T follicular helper cell (primary cell): ENCODE data around the gene FAXC.
A peak's percentile ranks its signal among the peaks of the same experiment; 100 is the strongest.
"Not testable (repeated sequence)": the region's sequence is repeated elsewhere in the genome, so short reads cannot be mapped to it uniquely, and the experiment has no call there.

Experiments
- DNase-seq: peaks from one replicate; pipeline ENCODE4 v3.0.0-alpha.2; 2020; ENCODE audit warnings: low read depth

Gene FAXC

DNA sequence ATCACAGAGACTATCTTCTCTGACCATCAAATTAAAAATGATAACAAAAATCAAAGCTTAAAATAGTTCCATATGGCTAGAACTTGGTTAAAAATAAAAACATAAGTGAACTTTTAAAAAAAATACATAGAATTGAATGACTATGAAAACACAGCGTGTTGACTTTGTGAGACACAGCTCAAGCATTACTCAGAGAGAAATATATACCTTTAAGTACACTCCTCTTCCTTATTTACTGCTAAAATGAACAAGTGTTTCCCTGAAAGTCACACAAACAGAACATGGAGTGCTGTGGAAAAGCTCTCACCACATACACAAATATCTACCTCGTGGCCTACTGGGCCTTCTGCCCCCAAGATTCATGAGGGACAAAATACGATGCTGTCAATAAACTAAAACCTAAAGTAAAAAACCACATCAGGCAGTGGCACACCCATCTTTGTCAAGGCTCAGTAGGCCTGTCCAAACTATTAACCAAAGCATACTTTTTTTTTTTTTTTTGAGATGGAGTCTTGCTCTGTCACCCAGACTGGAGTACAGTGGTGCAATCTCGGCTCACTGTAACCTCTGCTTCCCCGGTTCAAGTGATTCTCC, 7.5 kb downstream of the FAXC start:
- DNase-seq, result no peak

GRCh38 chr6:99338188-99338587, 11.3 kb downstream of the FAXC start:
- DNase-seq, result no peak

DNA sequence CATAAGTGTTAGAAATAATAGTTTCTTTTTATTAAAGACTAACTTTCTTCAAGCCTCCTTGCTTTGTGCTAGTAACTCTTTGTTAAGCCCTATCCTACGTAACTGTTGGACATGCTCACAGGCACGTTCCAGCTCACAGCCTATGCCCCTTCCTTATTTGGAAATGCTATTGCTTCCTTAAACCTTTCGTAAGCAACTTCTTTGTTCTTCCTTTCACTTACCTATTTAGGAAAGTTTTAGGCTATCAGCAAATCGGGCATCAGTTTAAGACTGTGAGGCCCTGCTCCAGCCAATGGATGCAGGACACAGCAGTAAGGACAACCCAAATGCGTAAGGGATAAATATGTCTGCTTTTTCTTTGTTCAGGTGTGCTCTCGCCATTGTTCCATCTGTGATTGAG, 14.2 kb downstream of the FAXC start:
- DNase-seq, result not testable (repeated sequence)

- DNase-seq, result no peak
These were observed 14.8 kb downstream of the FAXC start for GRCh38 chr6:99334526-99335127.

DNA sequence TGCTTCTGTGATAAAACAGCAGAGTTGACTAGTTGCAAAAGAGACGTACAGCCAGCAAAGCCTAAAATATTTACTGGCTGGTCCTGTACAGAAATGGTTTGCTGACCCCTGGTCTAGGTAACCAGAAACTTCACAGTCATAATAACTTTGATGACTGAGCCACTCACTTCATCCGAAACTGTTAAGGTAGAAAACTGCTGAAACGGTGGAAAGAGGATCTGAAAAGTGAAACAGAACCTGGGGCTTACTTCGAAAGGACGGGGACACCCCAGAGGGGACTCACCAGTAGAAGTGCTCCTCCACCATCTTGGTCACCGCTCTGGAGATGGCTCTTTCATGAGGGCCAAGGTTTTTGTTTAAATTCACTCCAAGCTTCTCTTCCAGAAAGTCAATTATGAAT, 16.4 kb downstream of the FAXC start:
- no peak for DNase-seq

DNA sequence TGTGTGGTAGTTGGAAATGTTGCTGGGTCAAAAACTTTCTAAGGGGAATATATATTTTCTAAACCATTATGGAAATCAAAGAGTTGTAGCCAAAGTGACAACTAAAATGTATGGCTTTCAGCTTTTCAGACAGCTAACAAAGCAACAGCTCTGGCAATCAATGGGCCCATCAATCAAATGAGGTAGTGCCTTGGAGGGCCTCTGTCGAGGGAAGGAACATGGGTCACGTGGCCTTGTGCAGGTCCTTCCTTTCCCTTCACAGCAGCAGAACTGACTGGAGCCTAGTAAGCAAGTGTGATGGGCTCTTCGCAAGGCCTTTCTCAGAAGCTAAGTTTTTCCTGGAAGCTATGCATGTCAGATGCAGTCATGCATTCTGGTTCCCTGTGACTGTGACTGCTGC, 17.9 kb downstream of the FAXC start:
- no peak for DNase-seq

DNA sequence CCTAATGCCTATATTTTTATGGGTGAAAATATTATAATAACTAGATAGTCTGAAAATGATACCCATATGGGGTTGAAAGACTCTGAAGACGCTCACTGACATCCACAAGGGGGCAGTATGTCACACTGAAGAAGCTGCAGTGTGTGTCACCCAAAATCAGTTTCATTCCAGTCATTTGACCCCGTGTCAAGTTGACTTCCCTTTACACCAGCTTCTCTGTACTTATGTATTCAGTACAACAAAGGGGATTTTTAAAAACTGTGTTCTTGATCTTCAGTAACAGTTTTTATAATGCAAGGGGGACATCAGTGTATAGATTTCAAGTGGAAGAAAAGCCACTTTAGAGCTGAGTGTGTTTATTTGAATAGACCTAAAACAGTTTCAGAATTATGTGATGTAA, 19.3 kb downstream of the FAXC start:
- peak; percentile 32 for DNase-seq

DNA sequence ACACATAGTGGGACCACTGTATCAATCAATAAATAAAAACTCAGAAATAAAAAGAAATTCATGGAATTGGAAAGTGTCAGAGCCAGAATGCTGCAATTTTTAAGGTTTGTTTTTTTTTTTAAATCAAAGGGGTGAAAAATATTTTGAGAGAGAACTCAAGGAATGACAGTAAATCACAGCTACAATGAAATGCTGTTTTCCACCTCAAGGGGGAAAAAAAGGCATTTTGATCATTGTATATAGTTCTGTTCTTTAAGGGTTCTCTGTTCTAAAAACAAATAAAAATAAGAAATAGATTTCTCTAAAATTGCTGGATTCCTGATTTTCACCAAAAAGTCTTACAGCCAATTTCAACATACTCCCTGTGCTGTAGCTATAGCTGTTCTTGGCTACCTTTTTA, 24.5 kb downstream of the FAXC start:
- DNase-seq, result no peak

DNA sequence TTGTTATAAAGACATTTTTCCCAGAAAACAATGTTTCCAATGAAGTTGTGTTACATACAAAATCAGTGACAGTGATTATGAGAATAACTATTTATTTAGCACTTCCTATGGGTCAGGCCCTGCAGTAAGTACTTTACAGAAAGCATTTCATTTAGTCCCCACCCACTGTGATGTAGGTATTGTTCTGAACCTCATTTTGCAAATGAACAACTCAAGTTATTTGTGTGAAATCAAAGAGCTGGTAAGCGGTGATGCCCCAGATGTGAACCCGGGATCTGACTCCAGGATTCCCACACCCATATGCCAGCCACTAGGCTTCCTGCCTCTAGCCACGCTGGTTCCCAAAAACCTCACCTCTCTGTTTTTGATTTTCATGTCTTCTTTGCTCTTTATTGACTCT, 30.9 kb downstream of the FAXC start:
- DNase-seq, result no peak

DNA sequence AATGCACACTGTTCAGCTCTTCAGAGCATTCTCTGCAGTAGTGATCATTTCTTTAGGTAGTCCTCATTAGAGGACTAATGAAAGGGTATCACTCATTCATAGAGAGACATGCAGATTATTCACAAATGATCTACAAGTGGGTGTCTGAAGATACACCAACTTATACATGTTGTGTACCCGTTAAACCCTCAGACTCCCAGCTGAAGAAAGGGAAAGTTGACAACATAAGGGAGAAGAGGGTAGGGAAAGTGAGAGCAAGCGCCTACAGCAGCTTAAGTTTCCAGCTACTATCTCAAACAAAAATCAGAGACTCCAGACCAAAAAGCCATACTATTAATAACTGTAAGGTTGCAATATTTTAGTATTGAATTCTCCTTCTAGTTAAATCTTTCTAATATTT, 37.1 kb downstream of the FAXC start:
- DNase-seq, result no peak

- DNase-seq, result no peak
These were observed 38.9 kb downstream of the FAXC start for GRCh38 chr6:99310553-99310952.

DNA sequence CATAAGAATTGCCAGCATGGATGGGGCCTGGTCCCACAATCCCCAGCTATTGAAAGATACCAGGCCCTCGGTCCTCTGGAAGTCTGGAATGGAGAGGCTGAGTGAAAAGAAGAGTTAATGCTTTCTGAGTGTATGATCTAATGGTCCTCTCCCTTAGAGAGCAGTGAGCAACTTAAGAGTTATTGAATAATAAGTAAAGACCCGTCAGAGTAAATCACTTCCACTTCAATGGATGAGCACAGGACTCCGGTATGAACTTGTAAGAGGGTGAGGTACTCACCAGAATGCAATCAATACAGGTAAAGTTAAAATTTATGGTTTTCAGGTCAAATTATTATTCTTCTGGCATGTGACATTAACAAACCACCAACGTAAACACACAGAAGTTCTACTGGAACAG, 39.9 kb downstream of the FAXC start:
- no peak for DNase-seq

- DNase-seq, result no peak
These were observed 40.7 kb downstream of the FAXC start for GRCh38 chr6:99308788-99309187.

DNA sequence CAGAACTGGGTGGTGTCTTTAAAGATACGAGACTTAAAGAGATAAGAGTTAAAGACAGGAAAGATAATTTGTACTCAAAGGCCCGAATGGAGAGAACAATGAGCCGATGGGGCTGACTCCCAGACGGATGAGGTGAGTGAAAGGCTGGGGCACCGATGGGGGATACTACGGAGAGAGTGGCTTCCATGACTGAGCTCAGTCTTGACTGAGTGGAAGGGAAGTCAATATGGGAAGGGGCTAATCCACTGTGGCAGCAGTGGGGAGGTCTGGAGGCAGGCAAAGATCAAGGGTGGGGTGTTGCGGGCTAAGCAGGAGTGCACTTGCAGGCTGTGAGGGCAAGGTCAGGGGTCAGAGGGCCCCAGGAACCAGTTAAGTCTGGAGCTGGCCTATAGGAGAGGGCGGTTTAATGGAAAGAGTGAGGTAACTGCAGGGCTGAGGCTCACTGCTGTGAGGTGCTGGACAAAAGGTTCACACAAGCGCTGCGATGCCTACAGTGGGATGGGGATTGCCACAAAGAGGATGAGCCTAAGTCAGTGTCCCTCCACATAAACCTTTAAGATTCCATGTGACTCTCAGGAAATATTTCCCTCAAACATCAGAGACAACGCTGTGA, 42.1 kb downstream of the FAXC start:
- DNase-seq, result no peak

GRCh38 chr6:99306341-99306740, 43.1 kb downstream of the FAXC start:
- DNase-seq, result no peak

DNA sequence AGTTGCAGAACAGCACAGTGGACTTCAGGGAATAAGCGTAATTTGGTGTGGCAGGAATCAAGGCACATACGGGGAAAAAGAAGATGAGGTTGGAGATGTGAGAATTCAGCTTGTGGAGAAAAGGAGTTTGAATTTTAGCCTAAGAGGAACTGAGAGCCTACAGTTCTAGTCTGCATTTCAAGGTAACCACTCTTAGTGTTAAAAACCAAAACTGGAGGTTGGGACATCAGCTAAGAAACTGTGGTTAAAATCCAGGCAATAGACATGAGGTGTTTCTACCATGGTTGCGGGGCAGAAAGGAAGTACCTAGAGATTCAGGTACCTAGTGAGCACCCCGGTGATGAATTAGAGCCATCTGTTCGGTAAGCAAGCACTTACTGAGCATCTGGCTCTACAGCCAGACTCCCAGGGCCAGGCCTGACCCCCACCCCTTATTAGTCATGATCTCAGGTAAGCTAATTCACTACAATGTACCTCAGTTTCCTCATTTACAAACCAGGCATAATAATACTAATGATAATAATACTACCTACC, 44.4 kb downstream of the FAXC start:
- DNase-seq, result no peak

DNA sequence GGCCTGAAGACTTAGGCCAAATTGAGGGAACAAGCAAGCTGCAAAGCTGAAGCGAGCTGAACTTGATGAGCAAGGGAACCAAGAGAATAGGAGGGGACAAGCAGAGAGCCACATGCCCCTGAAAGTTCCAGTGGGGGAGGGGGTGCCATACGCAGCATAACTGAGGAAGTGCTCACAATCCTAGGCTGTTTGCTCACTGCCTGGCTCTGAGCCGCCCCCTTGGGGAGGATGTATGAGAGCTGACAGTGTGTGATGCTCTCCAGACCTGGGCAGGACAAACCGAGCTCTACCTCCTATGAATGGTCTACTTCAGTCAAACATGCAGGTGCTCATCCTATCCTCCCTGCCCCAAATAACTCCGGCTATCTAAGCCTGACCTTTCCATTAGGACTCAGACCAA, 52.1 kb downstream of the FAXC start:
- DNase-seq, result no peak

GRCh38 chr6:99297006-99297405, 52.5 kb downstream of the FAXC start:
- no peak for DNase-seq

GRCh38 chr6:99296261-99296660, 53.2 kb downstream of the FAXC start:
- DNase-seq, result no peak

DNA sequence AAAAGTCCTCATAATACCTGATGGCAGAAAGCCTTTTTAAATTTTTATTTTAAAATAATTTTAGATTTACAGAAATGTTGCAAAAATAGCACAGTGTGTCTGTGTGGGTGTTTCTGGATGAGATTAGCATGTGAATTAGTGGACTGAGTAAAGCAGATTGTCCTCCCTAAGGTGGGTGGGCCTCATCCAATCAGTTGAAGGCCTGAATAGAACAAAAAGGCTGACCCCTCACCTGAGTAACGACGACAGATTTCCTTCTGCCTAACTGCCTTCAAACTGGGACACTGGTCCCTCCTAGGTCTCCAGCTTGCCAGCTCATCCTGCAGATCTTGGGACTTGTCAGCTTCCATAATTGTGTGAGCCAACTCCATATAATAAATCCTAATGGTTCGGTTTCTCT, 54.2 kb downstream of the FAXC start:
- no peak for DNase-seq

DNA sequence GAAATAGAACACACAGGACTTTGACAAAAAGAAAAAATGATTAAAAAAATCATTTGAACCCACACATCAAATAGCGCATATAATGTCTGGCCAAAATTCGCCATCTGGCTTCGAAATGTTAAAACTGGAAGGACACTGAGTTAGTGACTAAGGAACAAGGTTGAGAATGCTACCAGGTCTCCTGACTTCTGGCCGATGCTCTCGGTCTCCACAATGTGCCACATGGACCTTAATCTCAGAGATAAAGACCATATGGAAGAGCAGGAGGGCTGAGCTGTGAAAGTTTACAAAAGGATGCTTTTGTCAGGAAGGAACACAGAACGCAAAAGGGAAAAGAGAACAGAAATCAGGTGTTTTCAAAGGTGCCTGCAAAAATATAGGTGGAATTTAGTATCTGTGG, 54.7 kb downstream of the FAXC start:
- DNase-seq, result no peak

- no peak for DNase-seq
These were observed 59.8 kb downstream of the FAXC start for GRCh38 chr6:99289701-99290100.

DNA sequence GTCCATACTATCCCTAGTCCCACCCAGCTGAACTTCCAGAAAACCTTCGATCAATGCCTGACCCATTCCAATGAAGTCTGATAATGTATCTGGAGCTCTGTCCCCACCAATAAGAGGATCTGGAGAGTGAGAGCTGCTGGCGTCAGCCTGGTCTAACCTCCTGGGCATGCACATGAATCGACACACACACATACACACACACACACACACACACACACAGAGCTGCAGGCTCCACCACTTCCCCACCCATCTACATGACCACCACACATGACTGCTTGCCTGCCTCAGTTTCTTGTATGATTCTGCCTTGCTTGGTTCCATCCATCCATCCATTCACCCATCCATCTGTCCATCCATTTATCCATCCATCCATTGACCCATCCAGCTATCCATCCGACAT, 60.8 kb downstream of the FAXC start:
- no peak for DNase-seq

DNA sequence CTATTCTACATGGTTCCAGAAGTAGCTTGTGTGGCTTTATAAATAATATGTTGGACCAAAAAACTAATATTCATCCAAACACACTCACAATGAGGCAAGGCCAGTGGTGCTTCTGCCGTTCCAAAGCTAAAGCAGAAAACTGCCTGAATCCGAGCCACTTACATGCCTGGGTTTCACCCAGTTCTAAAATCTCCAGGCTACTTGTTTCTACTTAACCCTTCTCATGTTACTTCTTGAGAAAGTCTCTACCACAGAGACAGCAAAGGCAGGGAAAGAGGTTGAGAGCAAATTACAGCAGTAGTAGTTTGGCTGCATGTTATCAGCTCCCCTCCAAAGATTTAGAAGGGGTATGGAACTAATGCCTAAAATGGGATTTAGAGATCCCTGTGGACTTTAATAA, 62.0 kb downstream of the FAXC start:
- DNase-seq, result no peak
